ENCODE results near the gene UBE2D3.
"Not testable (repeated sequence)": the region's sequence is repeated elsewhere in the genome, so short reads cannot be mapped to it uniquely, and the experiment has no call there.

UBE2D3 gene

DNA sequence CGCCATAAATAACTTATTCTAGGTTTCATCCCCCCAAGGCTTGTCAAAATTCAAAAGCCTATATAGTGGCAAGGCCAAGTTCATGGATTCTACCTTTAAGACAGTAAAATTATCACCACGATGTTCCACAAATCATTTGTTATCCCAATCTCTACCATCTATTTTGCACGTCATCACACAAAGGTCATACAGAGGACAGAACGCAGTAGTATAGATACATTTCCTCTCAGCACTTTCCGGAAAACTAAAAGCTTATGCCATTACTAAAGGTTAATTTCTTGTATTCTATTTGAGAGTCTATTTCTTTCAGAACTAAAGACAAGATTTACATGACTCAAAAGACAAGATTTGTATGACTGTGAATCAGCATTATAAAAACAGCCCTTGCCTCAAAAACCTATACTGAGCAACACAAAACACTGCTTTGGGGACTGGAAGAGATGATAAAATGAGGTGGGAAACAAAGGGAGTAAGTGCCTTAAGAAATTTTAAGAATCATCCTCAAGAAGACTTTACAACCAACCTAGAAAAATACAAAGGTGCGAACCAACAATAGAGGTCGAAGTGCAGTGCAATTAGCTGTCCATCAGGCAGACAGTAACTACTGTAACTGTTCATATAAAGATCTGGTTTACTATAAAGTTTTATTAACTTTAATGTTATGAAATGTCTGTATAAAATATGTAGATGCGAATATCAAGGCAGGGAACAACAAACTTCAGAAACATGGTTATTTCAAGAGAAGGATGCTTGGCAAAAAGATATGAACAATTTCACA is 7.6 kb downstream of the UBE2D3 start:
- peak overlapping the region; percentile 27 to 57 (median 45) for H3K4me3 Mint-ChIP-seq

DNA sequence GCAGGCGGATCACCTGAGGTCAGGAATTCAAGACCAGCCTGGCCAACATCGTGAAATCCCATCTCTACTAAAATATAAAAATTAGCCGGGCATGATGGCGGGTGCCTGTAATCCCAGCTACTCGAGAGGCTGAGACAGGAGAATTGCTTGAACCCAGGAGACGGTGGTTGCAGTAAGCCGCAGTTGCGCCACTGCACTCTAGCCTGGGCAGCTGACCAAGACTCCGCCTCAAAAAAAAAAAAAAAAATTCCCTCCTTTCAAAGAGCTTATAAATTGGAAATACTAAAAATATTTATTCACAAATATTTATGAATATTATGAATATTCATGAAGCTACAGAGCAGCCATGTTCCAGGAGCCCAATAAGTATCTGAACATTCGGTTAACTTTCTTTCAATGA is 8.3 kb downstream of the UBE2D3 start:
- H3K27ac Mint-ChIP-seq; H3K9me3 Mint-ChIP-seq; H3K27me3 Mint-ChIP-seq (ENCODE audit: low read depth): not testable (repeated sequence)
- H3K4me1 Mint-ChIP-seq, result peaks cover 71% of the 10 kb centered on the region
- peak overlapping the region in 1 of 3 experiments; percentile 41 for H3K4me3 Mint-ChIP-seq
- H3K36me3 Mint-ChIP-seq (ENCODE audit: low read depth), result peaks cover 72% of the 10 kb centered on the region

More for the DNA sequence above, 7.6 kb downstream of the UBE2D3 start:
- Mint-ChIP-seq H3K36me3 (ENCODE audit: low read depth) (peaks cover 68% of the 10 kb centered on the region), H3K9me3 (no peaks in the 10 kb centered on the region), H3K27me3 (ENCODE audit: low read depth) (no peaks in the 10 kb centered on the region), H3K27ac (peak overlapping the region in 2 of 3 experiments; percentile 18 to 44), H3K4me1 (peaks cover 71% of the 10 kb centered on the region)
- TF ChIP-seq, protein P1, sequence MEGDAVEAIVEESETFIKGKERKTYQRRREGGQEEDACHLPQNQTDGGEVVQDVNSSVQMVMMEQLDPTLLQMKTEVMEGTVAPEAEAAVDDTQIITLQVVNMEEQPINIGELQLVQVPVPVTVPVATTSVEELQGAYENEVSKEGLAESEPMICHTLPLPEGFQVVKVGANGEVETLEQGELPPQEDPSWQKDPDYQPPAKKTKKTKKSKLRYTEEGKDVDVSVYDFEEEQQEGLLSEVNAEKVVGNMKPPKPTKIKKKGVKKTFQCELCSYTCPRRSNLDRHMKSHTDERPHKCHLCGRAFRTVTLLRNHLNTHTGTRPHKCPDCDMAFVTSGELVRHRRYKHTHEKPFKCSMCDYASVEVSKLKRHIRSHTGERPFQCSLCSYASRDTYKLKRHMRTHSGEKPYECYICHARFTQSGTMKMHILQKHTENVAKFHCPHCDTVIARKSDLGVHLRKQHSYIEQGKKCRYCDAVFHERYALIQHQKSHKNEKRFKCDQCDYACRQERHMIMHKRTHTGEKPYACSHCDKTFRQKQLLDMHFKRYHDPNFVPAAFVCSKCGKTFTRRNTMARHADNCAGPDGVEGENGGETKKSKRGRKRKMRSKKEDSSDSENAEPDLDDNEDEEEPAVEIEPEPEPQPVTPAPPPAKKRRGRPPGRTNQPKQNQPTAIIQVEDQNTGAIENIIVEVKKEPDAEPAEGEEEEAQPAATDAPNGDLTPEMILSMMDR (IDR thresholded peaks at IDR 0.05; ENCODE audit: unreplicated experiment in 3 of 3), result no peak

DNA sequence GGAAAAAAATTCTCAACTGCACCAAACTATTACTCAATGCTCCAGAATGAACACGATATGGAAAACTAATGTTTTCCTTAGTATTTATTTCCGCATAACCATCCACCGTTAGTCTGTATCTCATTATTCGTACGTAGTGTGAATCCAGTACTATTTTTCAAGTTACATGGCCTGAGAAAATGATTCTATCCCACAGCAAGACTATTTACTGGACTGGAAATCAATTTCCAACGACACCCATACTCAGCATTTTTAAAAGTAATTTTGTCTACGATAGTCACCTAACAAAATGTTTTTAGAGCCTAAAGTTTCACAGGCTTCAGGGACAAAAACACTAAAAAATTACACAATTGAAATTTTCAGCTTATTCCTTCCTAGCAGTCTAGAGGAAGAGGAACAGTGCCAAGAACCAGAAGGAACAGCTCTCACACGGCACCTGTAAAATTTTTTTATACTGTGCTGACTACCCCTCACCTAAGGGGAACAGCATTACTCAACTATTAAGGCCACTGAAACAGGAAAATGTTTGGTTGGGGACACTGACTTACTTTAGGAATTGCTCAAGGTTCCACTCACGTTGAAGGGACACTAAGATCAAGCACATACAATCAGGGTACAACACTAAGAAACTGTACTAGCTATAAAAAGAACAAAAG is 9.6 kb downstream of the UBE2D3 start:
- no peaks in the 10 kb centered on the region for H3K9me3 Mint-ChIP-seq
- H3K27ac Mint-ChIP-seq, result peak overlapping the region in 1 of 3 experiments; percentile 15
- H3K4me3 Mint-ChIP-seq, result no peak overlapping the region
- H3K36me3 Mint-ChIP-seq (ENCODE audit: low read depth), result peaks cover 77% of the 10 kb centered on the region
- TF ChIP-seq, protein P1 (IDR thresholded peaks at IDR 0.05; ENCODE audit: unreplicated experiment in 3 of 3), result no peak
- peaks cover 72% of the 10 kb centered on the region for H3K4me1 Mint-ChIP-seq
- no peaks in the 10 kb centered on the region for H3K27me3 Mint-ChIP-seq (ENCODE audit: low read depth)

DNA sequence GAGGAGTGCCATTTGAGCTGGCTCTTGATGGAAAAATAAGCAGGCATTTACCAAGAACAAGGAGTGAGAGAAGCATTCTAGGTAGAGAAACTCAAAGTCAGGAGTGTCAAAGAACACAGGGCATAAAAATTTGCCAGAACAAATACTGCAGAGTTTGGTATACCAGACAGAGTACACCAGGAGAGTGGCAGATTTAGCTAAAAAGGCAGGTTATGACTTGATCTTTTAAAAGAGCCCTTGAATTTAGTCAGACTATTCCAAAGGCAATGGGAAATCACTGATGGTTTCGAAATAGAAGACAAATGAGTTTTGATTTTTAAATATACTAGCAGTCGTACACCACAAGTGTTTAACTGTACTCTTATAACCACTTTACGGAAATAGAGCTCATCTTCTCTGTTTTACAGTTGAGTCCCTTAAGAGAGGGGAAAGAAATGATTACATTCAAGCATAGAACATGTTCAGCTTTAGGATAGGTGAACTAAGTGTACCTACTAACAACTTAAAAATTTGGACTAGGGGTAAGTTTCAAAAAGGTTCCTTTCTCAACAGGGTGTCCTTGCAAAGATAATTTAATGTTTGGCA is 10.2 kb downstream of the UBE2D3 start:
- Mint-ChIP-seq H3K27me3 (ENCODE audit: low read depth) (no peaks in the 10 kb centered on the region), H3K4me3 (no peak overlapping the region), H3K36me3 (ENCODE audit: low read depth) (peaks cover 73% of the 10 kb centered on the region), H3K4me1 (peaks cover 68% of the 10 kb centered on the region), H3K9me3 (no peaks in the 10 kb centered on the region), H3K27ac (peak overlapping the region in 2 of 3 experiments; percentile 15 to 37)
- TF ChIP-seq, protein P1 (IDR thresholded peaks at IDR 0.05; ENCODE audit: unreplicated experiment in 3 of 3), result no peak

DNA sequence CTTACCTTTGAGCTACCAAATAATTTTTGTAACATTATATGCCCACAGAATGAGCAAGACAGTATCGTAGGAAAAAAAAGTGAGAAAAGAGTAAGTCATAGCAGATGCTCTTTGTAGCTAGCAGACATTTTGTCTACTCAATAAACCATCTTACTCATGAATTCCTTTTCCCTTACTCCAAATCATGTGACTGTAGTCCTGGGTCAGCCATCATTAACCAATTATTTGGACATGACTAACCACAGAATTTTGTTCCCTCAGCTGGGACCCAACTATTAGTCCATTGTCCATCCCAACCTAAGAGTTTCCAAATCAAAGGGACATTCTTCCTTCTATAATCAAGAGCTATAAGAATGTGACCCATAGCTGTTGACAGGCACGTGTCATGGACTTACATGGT is 11.4 kb downstream of the UBE2D3 start:
- Mint-ChIP-seq H3K27me3 (ENCODE audit: low read depth) (no peaks in the 10 kb centered on the region), H3K36me3 (ENCODE audit: low read depth) (peaks cover 70% of the 10 kb centered on the region), H3K4me1 (peaks cover 70% of the 10 kb centered on the region), H3K27ac (no peak overlapping the region), H3K9me3 (no peaks in the 10 kb centered on the region), H3K4me3 (no peak overlapping the region)
- TF ChIP-seq, protein P1 (IDR thresholded peaks at IDR 0.05; ENCODE audit: unreplicated experiment in 3 of 3), result no peak

DNA sequence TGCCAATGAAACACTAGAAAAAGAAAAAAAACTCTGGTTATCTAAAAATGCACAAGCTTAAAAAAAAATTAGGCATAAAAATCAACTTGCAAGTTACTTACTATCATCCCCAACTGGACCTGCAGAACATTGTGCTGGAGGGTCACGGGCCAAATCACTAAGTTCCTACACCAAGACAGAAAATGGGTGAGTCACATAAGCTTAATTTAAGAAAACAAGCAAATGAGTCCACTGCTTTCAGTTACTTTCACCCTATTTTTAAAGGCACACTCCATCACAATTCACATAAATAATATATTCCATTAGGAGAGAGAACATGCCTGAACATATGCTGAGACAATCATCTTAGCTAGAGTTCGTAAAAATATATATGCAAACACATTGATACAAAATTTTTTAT is 17.7 kb downstream of the UBE2D3 start:
- peak overlapping the region in 2 of 3 experiments; percentile 47 to 49 for H3K27ac Mint-ChIP-seq
- peaks cover 68% of the 10 kb centered on the region for H3K36me3 Mint-ChIP-seq (ENCODE audit: low read depth)
- H3K9me3 Mint-ChIP-seq, result no peaks in the 10 kb centered on the region
- H3K27me3 Mint-ChIP-seq (ENCODE audit: low read depth), result no peaks in the 10 kb centered on the region
- no peak overlapping the region for H3K4me3 Mint-ChIP-seq
- TF ChIP-seq, protein P1 (IDR thresholded peaks at IDR 0.05; ENCODE audit: unreplicated experiment in 3 of 3), result no peak
- H3K4me1 Mint-ChIP-seq, result peaks cover 63% of the 10 kb centered on the region

Data from nephron (organoid).